Measurements from ENCODE around the gene NAT8L.

DNA sequence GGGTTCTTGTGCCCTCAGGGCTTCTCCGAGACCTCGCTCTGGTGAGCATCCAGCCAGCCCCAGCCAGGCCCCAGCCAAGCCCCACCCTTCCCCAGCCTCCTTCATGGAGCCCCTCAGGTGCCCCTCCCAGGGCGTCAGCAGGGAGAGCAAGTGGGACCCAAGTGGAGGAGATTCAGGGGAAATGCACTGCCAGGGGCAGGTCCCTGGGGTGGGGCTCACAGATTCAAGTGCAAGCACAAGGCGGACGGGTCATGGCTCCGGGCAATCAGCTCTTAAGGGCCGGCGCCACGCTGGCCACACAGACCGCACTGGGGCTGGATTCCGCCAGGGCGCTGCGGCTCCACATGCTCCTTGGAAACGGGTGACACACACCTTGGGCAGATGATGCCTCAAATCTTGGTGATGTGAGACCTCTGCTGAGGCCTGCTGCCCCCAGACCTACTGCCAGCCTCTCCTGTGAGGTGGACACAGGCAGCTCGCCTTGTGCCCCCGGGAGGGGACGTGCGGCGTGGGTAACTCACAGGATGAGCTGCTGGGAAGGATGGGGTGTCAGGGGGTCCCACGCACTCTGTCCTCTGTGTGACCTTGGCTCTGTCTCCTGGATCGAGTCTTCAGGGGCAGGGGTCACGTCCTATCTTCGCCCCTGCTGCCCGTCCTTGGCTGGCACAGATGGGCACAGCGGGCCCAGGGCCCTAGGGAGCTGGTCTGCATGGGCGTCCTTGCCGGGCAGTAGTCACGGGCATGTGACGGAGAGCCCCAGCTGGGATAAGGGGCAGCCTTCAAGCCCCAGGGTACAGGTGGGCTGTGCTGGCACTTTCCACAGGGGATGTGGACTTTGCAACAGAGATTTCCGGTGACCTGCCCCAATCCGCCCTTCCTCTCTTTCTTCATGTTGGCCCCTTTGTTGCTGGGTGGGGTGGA lies 17.1 kb downstream of the NAT8L start:
- TF ChIP-seq, protein P1, sequence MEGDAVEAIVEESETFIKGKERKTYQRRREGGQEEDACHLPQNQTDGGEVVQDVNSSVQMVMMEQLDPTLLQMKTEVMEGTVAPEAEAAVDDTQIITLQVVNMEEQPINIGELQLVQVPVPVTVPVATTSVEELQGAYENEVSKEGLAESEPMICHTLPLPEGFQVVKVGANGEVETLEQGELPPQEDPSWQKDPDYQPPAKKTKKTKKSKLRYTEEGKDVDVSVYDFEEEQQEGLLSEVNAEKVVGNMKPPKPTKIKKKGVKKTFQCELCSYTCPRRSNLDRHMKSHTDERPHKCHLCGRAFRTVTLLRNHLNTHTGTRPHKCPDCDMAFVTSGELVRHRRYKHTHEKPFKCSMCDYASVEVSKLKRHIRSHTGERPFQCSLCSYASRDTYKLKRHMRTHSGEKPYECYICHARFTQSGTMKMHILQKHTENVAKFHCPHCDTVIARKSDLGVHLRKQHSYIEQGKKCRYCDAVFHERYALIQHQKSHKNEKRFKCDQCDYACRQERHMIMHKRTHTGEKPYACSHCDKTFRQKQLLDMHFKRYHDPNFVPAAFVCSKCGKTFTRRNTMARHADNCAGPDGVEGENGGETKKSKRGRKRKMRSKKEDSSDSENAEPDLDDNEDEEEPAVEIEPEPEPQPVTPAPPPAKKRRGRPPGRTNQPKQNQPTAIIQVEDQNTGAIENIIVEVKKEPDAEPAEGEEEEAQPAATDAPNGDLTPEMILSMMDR (IDR thresholded peaks at IDR 0.05; ENCODE audit: poor library complexity, severe bottlenecking), result no peak
- TF ChIP-seq EP300 (conservative IDR thresholded peaks at IDR 0.05; ENCODE audit: poor library complexity, severe bottlenecking) (no peak), EZH2 (IDR thresholded peaks at IDR 0.05; ENCODE audit: borderline replicate concordance, insufficient read depth, low read length, poor library complexity, severe bottlenecking) (no peak), SMC3 (conservative IDR thresholded peaks at IDR 0.05; ENCODE audit: poor library complexity) (no peak), POLR2AphosphoS5 (IDR thresholded peaks at IDR 0.05) (no peak), RAD21 (conservative IDR thresholded peaks at IDR 0.05) (no peak)
- TF ChIP-seq, protein P2, sequence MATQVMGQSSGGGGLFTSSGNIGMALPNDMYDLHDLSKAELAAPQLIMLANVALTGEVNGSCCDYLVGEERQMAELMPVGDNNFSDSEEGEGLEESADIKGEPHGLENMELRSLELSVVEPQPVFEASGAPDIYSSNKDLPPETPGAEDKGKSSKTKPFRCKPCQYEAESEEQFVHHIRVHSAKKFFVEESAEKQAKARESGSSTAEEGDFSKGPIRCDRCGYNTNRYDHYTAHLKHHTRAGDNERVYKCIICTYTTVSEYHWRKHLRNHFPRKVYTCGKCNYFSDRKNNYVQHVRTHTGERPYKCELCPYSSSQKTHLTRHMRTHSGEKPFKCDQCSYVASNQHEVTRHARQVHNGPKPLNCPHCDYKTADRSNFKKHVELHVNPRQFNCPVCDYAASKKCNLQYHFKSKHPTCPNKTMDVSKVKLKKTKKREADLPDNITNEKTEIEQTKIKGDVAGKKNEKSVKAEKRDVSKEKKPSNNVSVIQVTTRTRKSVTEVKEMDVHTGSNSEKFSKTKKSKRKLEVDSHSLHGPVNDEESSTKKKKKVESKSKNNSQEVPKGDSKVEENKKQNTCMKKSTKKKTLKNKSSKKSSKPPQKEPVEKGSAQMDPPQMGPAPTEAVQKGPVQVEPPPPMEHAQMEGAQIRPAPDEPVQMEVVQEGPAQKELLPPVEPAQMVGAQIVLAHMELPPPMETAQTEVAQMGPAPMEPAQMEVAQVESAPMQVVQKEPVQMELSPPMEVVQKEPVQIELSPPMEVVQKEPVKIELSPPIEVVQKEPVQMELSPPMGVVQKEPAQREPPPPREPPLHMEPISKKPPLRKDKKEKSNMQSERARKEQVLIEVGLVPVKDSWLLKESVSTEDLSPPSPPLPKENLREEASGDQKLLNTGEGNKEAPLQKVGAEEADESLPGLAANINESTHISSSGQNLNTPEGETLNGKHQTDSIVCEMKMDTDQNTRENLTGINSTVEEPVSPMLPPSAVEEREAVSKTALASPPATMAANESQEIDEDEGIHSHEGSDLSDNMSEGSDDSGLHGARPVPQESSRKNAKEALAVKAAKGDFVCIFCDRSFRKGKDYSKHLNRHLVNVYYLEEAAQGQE (IDR thresholded peaks at IDR 0.05; ENCODE audit: borderline replicate concordance), result no peak

Data from neural cell (in vitro differentiated cells).